RWPE2 (cell line): Measurements from ENCODE around the gene GPSM1.

Experiments used
- ATAC-seq: fragments of 200-7000 bp; cut with Tn5 transposase; 3 replicates; pipeline ENCODE4 v1.9.1; 2021; ENCODE audit warnings: low read depth
- DNase-seq: peaks from one replicate; pipeline ENCODE4 v3.0.0-alpha.2; 2020; ENCODE audit warnings: low spot score
- H3K27ac ChIP-seq: fragments of 450-650 bp; 2 replicates; pipeline ENCODE4 v1.5.1; 2017; ENCODE audit warnings: mild to moderate bottlenecking; ENCODE audit not compliant: poor library complexity, severe bottlenecking
- H3K27me3 ChIP-seq: fragments of 250-450 bp; sonication (Bioruptor Pico); 2 replicates; pipeline ENCODE4 v1.5.1; 2021; ENCODE audit warnings: mild to moderate bottlenecking, moderate library complexity; ENCODE audit not compliant: insufficient read depth, poor library complexity, severe bottlenecking
- H3K36me3 ChIP-seq: fragments of 250-450 bp; sonication (Bioruptor Pico); 2 replicates; pipeline ENCODE4 v1.5.1; 2020; ENCODE audit warnings: low read depth, mild to moderate bottlenecking, moderate library complexity
- H3K4me1 ChIP-seq: fragments of 250-450 bp; sonication (Bioruptor Pico); 2 replicates; pipeline ENCODE4 v1.5.1; 2021; ENCODE audit warnings: mild to moderate bottlenecking, moderate library complexity; ENCODE audit not compliant: insufficient read depth, poor library complexity, severe bottlenecking
- H3K4me3 ChIP-seq: fragments of 250-450 bp; sonication (Bioruptor Pico); 2 replicates; pipeline ENCODE4 v1.5.1; 2021; ENCODE audit warnings: mild to moderate bottlenecking, moderate library complexity; ENCODE audit not compliant: severe bottlenecking
- H3K9me3 ChIP-seq: fragments of 250-450 bp; sonication (Bioruptor Pico); 2 replicates; pipeline ENCODE4 v1.5.1; 2021; ENCODE audit warnings: mild to moderate bottlenecking, moderate library complexity; ENCODE audit not compliant: severe bottlenecking
- CTCF ChIP-seq: fragments of 450-650 bp; IDR thresholded peaks from one replicate; pipeline ENCODE4 v1.5.1; 2017; ENCODE audit warnings: mild to moderate bottlenecking, moderate library complexity; ENCODE audit not compliant: poor library complexity, severe bottlenecking

GPSM1 gene

GRCh38 chr9:136309101-136309801 is 18.1 kb upstream of the GPSM1 start:
- no peak for TF ChIP-seq CTCF
- H3K36me3 ChIP-seq, result no peaks in the 10 kb centered on the region
- DNase-seq (no peak), ATAC-seq (peak; percentile 24; the same call in 2 of the 3 replicates)
- H3K9me3 ChIP-seq, result peaks cover 2% of the 10 kb centered on the region
- no peak overlapping the region for H3K27ac ChIP-seq
- H3K27me3 ChIP-seq, result no peaks in the 10 kb centered on the region
- no peaks in the 10 kb centered on the region for H3K4me1 ChIP-seq
- no peak overlapping the region for H3K4me3 ChIP-seq

GRCh38 chr9:136309806-136310220 is 17.5 kb upstream of the GPSM1 start:
- peaks cover 2% of the 10 kb centered on the region for H3K9me3 ChIP-seq
- no peak for ATAC-seq
- no peaks in the 10 kb centered on the region for H3K4me1 ChIP-seq
- H3K4me3 ChIP-seq, result no peak overlapping the region
- no peaks in the 10 kb centered on the region for H3K27me3 ChIP-seq
- TF ChIP-seq CTCF, result no peak
- DNase-seq, result no peak
- no peak overlapping the region for H3K27ac ChIP-seq
- H3K36me3 ChIP-seq, result no peaks in the 10 kb centered on the region

- no peak for DNase-seq
- no peak overlapping the region for H3K27ac ChIP-seq
- no peak for ATAC-seq
- peaks cover 2% of the 10 kb centered on the region for H3K9me3 ChIP-seq
- TF ChIP-seq CTCF, result no peak
- H3K4me3 ChIP-seq, result no peak overlapping the region
- H3K27me3 ChIP-seq, result no peaks in the 10 kb centered on the region
- no peaks in the 10 kb centered on the region for H3K36me3 ChIP-seq
- no peaks in the 10 kb centered on the region for H3K4me1 ChIP-seq
Observed at GRCh38 chr9:136310273-136311030, 16.9 kb upstream of the GPSM1 start.

GRCh38 chr9:136311051-136312008 is 16.0 kb upstream of the GPSM1 start:
- Histone ChIP-seq H3K4me1 (no peaks in the 10 kb centered on the region), H3K36me3 (no peaks in the 10 kb centered on the region), H3K27me3 (no peaks in the 10 kb centered on the region), H3K9me3 (peaks cover 5% of the 10 kb centered on the region), H3K4me3 (no peak overlapping the region), H3K27ac (no peak overlapping the region)
- ATAC-seq (peak; percentile 51; the same call in 2 of the 3 replicates), DNase-seq (no peak)
- TF ChIP-seq CTCF, result no peak
